Renal cortex interstitium (tissue), 11 donors: ENCODE data around the gene TNS3. TPM values are rescaled to one million over a fixed set of nuclear protein-coding genes. Genes with fewer than 3 reads are reported as not detected.
A peak's percentile ranks its signal among the peaks of the same experiment; 100 is the strongest.

Experiments
- DNase-seq, 11 donors: peaks; one replicate each; pipeline ENCODE4 v3.0.0-alpha.2; 2013; ENCODE audit warnings: low read depth in 9 of 11, low spot score in 4 of 11; ENCODE audit errors: extremely low read depth in 1 of 11
- polyA plus RNA-seq, 3 donors: library from polyadenylated mRNA; unstranded; fragments of 120-200 nt; gene quantifications; one replicate each; pipeline ENCODE4 v1.2.1, GENCODE V29; 2013; ENCODE audit not compliant: insufficient read length in 3 of 3

The TNS3 gene
- polyA plus RNA-seq, 3 donors: 88.3 to 97.2 (median 88.6) TPM

DNA sequence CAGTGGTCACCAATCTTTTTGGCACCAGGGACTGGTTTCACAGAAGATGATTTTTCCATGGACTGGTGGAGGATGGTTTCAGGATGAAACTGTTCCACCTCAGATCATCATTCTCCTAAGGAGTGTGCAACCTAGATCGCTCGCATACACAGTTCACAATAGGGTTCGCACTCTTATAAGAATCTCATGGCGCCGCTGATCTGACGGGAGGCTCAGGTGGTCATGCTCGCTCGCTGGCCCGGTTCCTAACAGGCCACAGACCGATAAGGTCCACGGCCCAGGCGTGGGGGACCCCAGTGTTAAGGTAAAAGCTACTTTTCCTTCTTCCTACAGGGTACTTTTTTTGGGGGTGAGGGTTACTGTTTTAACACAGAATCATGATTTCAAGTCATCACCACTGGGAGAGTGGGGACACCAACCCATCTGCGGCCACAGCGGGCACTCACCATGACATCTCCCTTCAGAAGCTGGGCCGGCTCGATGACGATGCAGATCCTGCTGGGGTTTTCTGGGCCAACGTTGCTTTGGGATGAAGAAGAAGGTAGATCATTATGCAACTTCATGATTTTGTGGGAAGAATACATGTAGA, 170.5 kb downstream of the TNS3 start:
- no peak for DNase-seq

DNA sequence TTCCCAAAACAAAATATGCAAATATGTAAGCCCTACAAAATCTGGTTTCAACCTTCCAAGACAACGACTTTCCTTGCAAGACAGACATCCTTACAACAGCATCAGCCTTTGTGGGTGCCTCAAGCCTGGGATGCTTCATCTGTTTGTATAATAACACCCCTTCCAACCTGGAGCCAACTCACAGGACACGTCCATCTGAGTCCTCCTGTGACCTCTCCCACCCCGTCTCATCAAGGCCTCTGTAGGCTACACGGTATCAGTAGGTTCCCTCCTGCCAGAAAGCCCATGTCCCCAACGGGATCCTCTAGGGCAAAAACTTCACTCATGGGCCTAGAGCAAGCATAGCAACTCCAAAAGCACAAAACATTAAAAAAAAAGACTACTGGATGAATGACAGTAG, 173.2 kb downstream of the TNS3 start:
- no peak for DNase-seq

DNA sequence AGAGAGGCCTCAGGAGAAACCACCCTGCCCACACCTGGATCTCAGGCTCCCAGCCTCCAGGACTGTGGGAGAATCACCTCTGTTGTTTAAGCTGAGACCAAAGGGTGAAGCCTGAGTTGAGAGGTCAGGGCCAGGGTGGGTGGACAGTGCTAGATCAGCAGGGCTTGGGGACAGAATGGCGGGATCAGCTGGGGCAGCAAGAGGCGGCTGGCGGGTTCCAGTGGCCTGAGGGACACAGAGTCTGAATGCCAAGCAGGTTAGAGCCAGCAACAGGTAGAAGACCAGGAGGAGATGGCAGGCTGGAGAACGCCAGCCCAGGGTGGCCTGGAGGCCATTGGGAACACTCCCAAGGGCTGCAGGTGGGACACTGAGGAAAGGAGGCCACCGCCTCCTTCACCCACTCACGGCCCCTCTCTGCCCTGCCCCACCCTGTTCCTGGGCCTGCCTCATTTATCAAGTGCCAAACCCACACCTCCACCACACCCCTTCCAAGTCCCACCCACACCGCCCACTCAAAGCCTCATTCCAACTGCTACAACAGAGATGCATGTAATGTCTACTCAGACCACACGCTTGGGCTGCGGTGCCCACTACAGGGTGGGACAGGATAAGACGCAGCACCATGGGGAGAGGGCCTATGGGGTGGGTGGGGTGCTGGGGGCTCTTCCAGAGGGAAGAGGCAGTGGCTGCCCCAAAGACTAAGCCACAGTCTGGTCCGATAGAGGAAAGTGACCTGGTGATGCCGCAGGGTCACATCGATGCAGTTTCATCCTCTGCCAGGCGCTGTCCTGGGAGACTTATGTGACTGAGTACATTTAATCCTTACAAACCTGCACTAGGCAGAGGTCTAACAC, 173.9 kb downstream of the TNS3 start:
- no peak for DNase-seq

DNA sequence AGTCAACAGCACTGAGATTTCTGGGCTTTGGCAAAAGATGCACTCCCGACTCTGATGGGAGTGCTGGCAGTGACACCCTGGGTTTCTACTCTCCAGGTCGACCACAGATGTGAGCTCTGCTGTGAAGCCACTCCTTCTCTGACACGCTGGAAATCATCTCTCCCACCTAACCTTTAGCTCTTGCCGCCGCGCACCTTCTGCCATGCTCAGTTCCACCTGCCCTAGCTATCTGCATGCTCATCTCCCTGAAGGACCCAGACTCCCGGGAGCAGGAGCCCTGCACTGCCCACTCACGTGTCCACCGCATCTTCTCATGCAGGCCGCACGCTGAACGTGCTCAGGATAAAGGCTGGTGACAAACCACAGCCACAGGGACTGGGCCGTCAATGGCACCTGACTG, 174.8 kb downstream of the TNS3 start:
- no peak for DNase-seq

DNA sequence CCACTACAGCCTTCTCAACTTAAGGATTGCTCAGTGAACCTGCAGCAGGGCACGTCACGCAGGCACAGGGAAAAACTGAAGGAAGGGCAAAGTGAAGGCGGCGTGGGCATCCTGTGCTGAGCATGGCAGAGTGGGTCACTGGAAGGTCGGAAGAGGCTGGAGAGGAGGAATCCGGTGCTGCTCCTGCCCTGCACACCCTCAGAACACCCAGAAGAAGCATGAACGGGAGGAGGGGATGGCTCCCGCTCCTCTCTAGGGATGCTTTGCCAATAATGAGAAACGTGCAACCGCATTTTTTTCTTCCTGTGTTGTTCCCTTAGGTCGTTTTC, 175.1 kb downstream of the TNS3 start:
- no peak for DNase-seq

DNA sequence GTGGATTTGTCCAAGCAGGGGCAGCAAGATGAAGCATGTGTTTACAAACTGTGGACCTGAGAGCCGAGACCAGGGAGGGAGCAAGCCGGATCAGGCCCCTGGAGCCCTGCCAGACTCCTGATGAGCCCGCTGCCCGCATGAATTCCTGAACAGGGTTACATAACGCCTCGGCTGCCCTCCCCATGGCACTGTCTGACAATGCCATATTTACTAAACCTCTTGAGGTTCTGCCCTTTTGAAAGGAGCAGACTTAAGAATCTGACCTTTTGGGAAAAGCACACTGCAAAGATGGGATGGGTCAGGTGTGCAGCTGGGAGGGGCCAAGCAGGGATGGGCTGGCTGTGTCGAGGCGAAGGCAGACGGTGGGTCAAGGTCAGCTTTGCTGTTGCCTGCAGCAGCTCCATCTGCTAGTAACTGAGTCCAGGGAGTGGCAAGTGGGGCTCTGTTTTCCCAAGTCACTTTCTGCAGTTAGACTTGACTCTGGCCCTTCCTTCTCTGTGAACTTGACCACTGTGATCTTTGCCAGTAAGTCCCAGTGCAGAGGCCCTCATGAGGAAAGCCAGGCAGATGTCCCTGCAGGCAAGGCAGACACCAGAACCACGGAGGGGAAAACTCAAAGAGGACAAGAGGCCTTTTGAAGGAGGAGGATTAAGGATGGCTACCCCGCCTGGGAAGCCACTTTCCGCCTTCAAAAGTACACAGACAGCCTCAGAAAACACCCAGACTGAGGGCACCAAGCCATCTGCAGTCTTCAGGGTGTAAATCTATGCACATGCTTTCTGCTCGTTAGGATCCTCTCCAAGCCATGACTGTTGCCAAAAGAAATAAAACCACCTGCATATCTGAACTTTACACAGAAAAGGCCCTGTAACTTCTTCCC, 175.8 kb downstream of the TNS3 start:
- no peak for DNase-seq

DNA sequence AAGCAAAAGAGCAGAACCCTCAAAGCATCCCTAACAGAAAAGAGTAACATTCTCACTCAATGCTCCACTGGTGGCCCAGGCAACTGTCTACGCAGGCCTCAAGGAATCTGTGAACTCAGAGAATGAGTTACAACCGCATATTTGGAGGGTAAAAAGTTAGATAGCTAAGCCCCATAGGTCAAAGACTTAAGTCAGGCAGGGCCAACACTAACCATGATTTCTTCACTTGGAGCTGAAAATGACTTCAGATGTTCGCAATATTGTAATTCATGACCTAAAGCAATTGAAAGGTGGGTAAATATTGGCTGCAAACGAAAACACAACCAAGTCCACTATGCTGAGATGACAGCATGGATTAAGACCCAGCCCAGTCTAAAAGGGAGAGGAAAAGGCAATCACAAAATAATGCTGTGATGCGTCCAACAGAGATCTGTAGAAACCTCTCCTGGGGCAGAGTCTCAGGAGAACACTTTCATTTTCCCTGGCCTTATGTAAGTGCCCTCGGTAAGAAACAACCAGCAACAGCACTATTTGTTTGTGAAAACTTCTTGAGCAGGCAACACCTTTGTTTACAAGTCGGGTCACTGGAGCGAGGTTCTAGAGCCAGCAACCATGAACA, 176.5 kb downstream of the TNS3 start:
- DNase-seq: no peak

DNA sequence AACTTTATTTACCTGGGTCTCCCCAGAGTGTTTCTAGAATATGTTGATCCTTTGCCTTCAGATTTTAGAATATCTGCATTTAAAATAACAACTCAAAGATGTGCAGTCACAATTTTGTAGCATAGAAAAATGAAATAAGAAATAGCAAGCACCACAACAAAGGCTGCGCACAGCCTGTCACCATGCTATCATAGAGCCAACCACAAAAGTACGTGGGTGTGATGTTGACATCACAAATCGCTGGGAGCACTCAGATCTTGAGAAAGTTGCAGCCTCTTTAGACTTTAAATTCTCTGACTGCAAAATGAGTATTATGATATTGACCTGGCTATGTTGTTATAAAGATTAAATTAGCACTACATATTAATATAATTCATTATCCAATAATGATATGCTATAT, 177.9 kb downstream of the TNS3 start:
- no peak for DNase-seq

GRCh38 chr7:47402941-47403866, 178.7 kb downstream of the TNS3 start:
- DNase-seq: no peak

GRCh38 chr7:47401611-47402570, 180.0 kb downstream of the TNS3 start:
- no peak for DNase-seq

- DNase-seq: no peak
Measured at GRCh38 chr7:47400741-47401206, 181.1 kb downstream of the TNS3 start.

DNA sequence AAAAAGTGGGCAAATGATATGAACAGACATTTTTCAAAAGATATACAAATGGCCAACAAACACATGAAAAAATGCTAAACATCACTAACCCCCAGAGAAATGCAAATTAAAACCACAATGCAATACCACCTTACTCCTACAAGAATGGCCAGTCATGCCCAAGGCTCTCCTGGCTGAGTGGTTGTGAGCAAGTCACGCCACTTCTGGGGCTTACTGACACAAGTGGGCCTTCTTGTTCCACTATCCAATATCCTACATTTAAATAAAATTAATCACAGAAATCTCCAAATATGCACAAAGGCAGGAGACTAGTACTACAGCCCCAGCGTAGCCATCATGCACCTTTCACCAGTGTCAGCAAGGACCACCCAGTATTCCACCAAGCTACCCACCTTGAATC, 181.9 kb downstream of the TNS3 start:
- no peak for DNase-seq

DNA sequence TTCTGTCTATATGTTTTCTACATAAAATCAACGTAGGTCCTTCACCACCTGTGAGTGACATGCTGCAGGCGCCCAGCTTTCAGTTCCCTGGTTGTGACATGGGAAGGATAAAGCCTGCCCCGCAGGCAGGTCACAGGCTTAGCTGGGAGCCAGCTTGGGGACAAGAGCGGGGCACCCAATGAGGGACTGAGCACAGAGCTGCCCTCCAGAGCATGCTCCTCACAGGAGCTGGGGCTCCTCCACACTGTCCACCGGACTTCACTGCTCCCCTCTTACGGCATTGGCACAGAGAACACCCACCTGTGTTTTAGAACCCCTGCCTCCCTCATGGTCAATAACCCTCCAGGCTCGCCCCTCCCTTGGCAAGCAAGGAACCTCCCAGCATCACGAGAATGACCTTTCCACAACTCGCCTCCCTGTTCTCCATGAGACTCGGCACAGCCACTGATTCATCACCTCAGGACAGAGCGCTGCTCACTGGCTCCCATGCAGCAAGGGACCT, 187.1 kb downstream of the TNS3 start:
- no peak for DNase-seq

DNA sequence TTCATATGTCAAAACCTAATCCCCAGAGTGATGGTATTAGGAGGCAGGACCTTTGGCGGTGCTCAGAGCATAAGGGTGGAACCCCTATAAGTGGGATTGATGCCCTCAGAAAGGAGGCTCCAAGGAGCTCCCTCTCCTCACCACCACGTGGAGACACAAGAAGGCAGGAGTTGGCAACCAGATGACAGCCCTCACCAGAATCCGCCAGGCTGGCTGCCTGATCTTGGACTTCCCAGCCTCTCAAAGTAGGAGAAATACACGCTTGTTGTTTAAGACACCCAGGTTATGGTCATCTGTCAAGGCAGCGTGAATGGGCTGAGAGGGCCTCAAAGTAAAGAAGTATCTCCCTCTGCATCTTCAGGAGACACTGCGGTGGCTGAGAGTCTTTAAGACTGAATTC, 187.7 kb downstream of the TNS3 start:
- DNase-seq: no peak

DNA sequence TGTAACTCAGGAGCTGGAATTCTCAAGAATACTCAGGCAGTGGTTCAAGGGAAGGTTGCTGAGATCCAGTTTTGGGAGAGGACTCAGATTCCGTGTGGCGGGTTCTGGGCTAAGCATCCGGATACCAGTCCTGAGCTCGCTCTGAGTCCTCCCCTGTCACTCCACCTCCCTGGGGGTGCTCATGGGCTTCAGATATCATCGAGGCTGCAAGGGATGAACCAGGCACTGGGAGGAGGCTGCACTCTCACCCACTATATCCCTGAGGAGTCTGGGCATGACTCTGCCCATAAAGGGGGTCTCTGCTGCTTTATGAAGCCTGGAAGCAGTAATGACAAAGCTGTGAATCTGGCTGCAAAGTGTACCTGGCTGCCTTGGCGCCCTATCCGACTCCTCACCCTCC, 188.5 kb downstream of the TNS3 start:
- DNase-seq: no peak

- DNase-seq: peak in 9 of 11 donors; percentile 57 to 79 (median 63)
Measured at GRCh38 chr7:47392241-47392759, 189.6 kb downstream of the TNS3 start.

DNA sequence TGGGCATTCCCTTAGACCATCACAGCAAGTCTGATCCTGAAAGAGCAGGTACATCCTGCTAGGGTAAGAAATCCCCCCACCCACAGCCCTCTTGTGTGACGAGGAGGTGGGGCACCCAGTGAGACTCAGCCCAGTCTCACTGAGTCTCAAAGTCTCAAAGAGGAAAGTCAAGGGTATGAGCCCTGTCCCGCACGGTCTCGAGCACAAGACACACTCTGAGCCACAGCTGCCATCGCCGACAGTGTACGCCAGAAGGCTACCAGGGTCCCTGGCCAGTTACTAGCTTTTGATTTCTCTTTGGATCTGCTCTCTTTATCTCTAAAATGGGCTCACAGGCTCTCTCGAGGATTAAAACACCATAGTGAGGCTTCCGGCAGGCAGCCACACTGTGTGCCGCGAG, 190.2 kb downstream of the TNS3 start:
- DNase-seq: no peak
